Measurements from ENCODE around the gene MLLT3.
"Not testable (repeated sequence)": the region's sequence is repeated elsewhere in the genome, so short reads cannot be mapped to it uniquely, and the experiment has no call there.

Gene MLLT3

GRCh38 chr9:20593537-20593936, 28.8 kb downstream of the MLLT3 start:
- DNase-seq: no peak

- no peak for DNase-seq
Observed at GRCh38 chr9:20593105-20593504, 29.2 kb downstream of the MLLT3 start.

- no peak for DNase-seq
Observed at GRCh38 chr9:20592673-20593072, 29.6 kb downstream of the MLLT3 start.

GRCh38 chr9:20591223-20591622, 31.1 kb downstream of the MLLT3 start:
- no peak for DNase-seq

- no peak for DNase-seq
Observed at GRCh38 chr9:20584968-20585643, 37.2 kb downstream of the MLLT3 start.

- DNase-seq: not testable (repeated sequence)
Observed at GRCh38 chr9:20583088-20583487, 39.2 kb downstream of the MLLT3 start.

- DNase-seq: no peak
Observed at GRCh38 chr9:20582150-20582549, 40.1 kb downstream of the MLLT3 start.

- no peak for DNase-seq
Observed at GRCh38 chr9:20580673-20581072, 41.6 kb downstream of the MLLT3 start.

GRCh38 chr9:20579524-20580314, 42.6 kb downstream of the MLLT3 start:
- DNase-seq: no peak

- DNase-seq: no peak
Observed at GRCh38 chr9:20573023-20573422, 49.3 kb downstream of the MLLT3 start.

GRCh38 chr9:20570756-20571155, 51.5 kb downstream of the MLLT3 start:
- DNase-seq: no peak

GRCh38 chr9:20570087-20570486, 52.2 kb downstream of the MLLT3 start:
- no peak for DNase-seq

GRCh38 chr9:20569525-20569924, 52.8 kb downstream of the MLLT3 start:
- DNase-seq: no peak

GRCh38 chr9:20568400-20568799, 53.9 kb downstream of the MLLT3 start:
- no peak for DNase-seq

GRCh38 chr9:20566401-20566800, 55.9 kb downstream of the MLLT3 start:
- no peak for DNase-seq

GRCh38 chr9:20564650-20565049, 57.6 kb downstream of the MLLT3 start:
- DNase-seq: no peak

GRCh38 chr9:20563917-20564316, 58.4 kb downstream of the MLLT3 start:
- no peak for DNase-seq

GRCh38 chr9:20562051-20562450, 60.2 kb downstream of the MLLT3 start:
- no peak for DNase-seq

- peak; percentile 51 for DNase-seq
Observed at GRCh38 chr9:20561531-20561930, 60.8 kb downstream of the MLLT3 start.

GRCh38 chr9:20559231-20559890, 62.9 kb downstream of the MLLT3 start:
- no peak for DNase-seq

- DNase-seq: no peak
Observed at GRCh38 chr9:20558566-20559016, 63.7 kb downstream of the MLLT3 start.

- no peak for DNase-seq
Observed at GRCh38 chr9:20557890-20558565, 64.3 kb downstream of the MLLT3 start.

GRCh38 chr9:20557285-20557684, 65.0 kb downstream of the MLLT3 start:
- DNase-seq: no peak

Data from DMS 273 treated with DMSO at 0.1 percent for 48 hours (cell line).